ENCODE data around the gene AIRE. TPM values are rescaled to one million over a fixed set of nuclear protein-coding genes. Genes with fewer than 3 reads are reported as not detected.

AIRE gene
- total RNA-seq, 2 donors from 2014 or later = not detected

GRCh38 chr21:44299085-44299457 lies 13.4 kb downstream of the AIRE start:
- Histone ChIP-seq H3K4me3 (peak overlapping the region; percentile 79 to 86), H3K4me1 (replicated peaks) (peaks cover 14% of the 10 kb centered on the region)
- intact Hi-C loops (cut with DNase I) = no loop called here

GRCh38 chr21:44299458-44300261 lies 14.0 kb downstream of the AIRE start, which contains the start of gene PFKL:
TSS of gene PFKL (plus strand) at chr21:44300053. CDS start at chr21:44300106, 53 bp downstream.
- peak; percentile 49 for DNase-seq (ENCODE audit: low spot score)
- Histone ChIP-seq H3K27me3 (replicated peaks; ENCODE audit: insufficient read depth) (no peaks in the 10 kb centered on the region), H3K36me3 (no peaks in the 10 kb centered on the region), H3K27ac (peak within 1 kb of the TSS; percentile 87 to 90), H3K4me1 (replicated peaks) (peaks cover 14% of the 10 kb centered on the region), H3K9me3 (no peaks in the 10 kb centered on the region), H3K4me3 (peak within 1 kb of the TSS; percentile 79 to 86)
- TF ChIP-seq POLR2AphosphoS5 (IDR thresholded peaks at IDR 0.05) (no peak), POLR2A (IDR thresholded peaks at IDR 0.05) (peak; percentile 34), CTCF (IDR thresholded peaks at IDR 0.05) (peak in 1 of 4 experiments; percentile 27)
- under 1% methylated on average over 37 of the region's 94 CpGs for WGBS
- intact Hi-C loops (cut with DNase I) = no loop called here

More at GRCh38 chr21:44299085-44299457, 13.4 kb downstream of the AIRE start:
- Histone ChIP-seq H3K9me3 (no peaks in the 10 kb centered on the region), H3K36me3 (no peaks in the 10 kb centered on the region), H3K27me3 (replicated peaks; ENCODE audit: insufficient read depth) (no peaks in the 10 kb centered on the region), H3K27ac (peak overlapping the region; percentile 87 to 90)
- no peak for DNase-seq (ENCODE audit: low spot score)
- TF ChIP-seq POLR2AphosphoS5 (IDR thresholded peaks at IDR 0.05) = no peak
- no peak for TF ChIP-seq POLR2A (IDR thresholded peaks at IDR 0.05)
- no peak for TF ChIP-seq CTCF (IDR thresholded peaks at IDR 0.05)
- 18% methylated on average over 10 of the region's 10 CpGs for WGBS

DNA sequence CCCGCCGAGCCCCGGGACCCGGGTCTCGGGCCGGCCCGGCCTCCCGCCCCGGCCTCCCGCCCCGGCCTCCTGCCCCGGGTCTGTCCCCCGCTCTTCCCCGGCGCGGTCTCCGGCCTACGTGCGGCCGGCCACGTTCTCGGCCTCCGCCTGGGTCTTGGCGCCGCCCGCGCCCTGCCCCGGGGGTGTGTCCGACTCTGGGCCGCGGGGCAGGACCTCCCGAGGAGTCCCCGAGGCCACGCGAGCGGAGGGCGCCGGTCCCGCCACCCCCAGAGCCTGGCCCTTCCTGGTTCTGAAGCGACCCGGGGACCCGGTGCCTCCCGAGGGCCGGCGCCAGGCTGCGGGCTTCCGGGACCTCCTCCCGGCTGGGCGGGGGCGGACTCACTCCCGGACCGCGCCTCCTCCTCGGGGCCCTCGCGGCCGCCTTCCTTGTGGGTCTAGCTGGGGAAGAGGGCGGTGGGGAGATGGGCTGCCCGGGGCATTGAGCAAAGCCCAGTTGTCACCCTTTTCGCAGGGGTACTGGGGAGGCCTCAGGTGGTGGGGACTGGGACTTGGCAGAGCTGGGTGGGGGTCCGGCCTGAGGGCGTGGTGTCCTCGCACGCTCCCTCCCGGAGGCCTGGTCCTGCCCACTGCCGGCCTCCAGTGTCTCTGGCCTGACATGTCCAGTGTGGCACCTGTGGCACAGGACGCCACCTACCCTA lies 14.7 kb downstream of the AIRE start:
- no peaks in the 10 kb centered on the region for H3K9me3 ChIP-seq
- TF ChIP-seq POLR2AphosphoS5 (IDR thresholded peaks at IDR 0.05) (no peak), POLR2A (IDR thresholded peaks at IDR 0.05) (peak; percentile 45), CTCF (IDR thresholded peaks at IDR 0.05) (no peak)
- H3K27me3 ChIP-seq (replicated peaks; ENCODE audit: insufficient read depth) = no peaks in the 10 kb centered on the region
- WGBS = 0% methylated on average over 30 of the region's 67 CpGs
- H3K27ac ChIP-seq = peak overlapping the region; percentile 87 to 90
- peak overlapping the region; percentile 79 to 86 for H3K4me3 ChIP-seq
- peak; percentile 59 for DNase-seq (ENCODE audit: low spot score)
- H3K36me3 ChIP-seq = no peaks in the 10 kb centered on the region
- H3K4me1 ChIP-seq (replicated peaks) = peaks cover 14% of the 10 kb centered on the region
- intact Hi-C loops (cut with DNase I) = no loop called here

GRCh38 chr21:44301141-44301540 lies 15.5 kb downstream of the AIRE start:
- H3K27ac ChIP-seq = peak overlapping the region; percentile 87 to 90
- no peak for TF ChIP-seq CTCF (IDR thresholded peaks at IDR 0.05)
- TF ChIP-seq POLR2A (IDR thresholded peaks at IDR 0.05) = no peak
- no peak for TF ChIP-seq POLR2AphosphoS5 (IDR thresholded peaks at IDR 0.05)
- no peaks in the 10 kb centered on the region for H3K36me3 ChIP-seq
- no peaks in the 10 kb centered on the region for H3K9me3 ChIP-seq
- 61% methylated on average over 13 of the region's 13 CpGs for WGBS
- DNase-seq (ENCODE audit: low spot score) = no peak
- peak overlapping the region; percentile 79 to 86 for H3K4me3 ChIP-seq
- no peaks in the 10 kb centered on the region for H3K27me3 ChIP-seq (replicated peaks; ENCODE audit: insufficient read depth)
- peaks cover 14% of the 10 kb centered on the region for H3K4me1 ChIP-seq (replicated peaks)
- intact Hi-C loops (cut with DNase I) = no loop called here
